IMR-90 (cell line): Measurements from ENCODE around the gene SERBP1. TPM values are rescaled to one million over a fixed set of nuclear protein-coding genes. Genes with fewer than 3 reads are reported as not detected.

Experiments
- ATAC-seq: fragments of 200-7000 bp; cut with Tn5 transposase; 2 replicates; pipeline ENCODE4 v1.9.1; 2020; ENCODE audit warnings: low read depth, mild to moderate bottlenecking, moderate library complexity
- BruUV-seq: library from RNA; stranded (reverse); fragments of 400-500 nt; replicated peaks from 2 replicates; lab custom pipeline; 2021; lab: Mats Ljungman, UMichigan
- CTCF ChIA-PET: fragments of 300-600 bp; formaldehyde crosslinking; extraction: SDS; loops from one replicate; lab custom pipeline; 2021; ENCODE audit warnings: antibody characterized with exemption; lab: Yijun Ruan, JAX
- POLR2A ChIA-PET: fragments of 300-600 bp; sonication (Branson Sonifier 250); formaldehyde crosslinking; loops from one replicate; lab custom pipeline; 2022; ENCODE audit warnings: antibody characterized with exemption; ENCODE audit not compliant: unreplicated experiment; lab: Charles Lee
- DNase-seq: peaks from one replicate; pipeline ENCODE4 v3.0.0; 2013
- H2AFZ ChIP-seq: replicated peaks from 2 replicates; pipeline ENCODE3; 2013; ENCODE audit warnings: low read length, mild to moderate bottlenecking; ENCODE audit not compliant: poor library complexity
- H2AK5ac ChIP-seq: 2 replicates; pipeline ENCODE4 v1.6.1; 2013; ENCODE audit warnings: low read depth, low read length, inconsistent platforms
- H2AK9ac ChIP-seq: replicated peaks from 2 replicates; pipeline ENCODE3; 2013; ENCODE audit warnings: mild to moderate bottlenecking, low read depth, low read length, moderate library complexity; ENCODE audit not compliant: poor library complexity
- H2BK120ac ChIP-seq: 2 replicates; pipeline ENCODE4 v1.6.1; 2013; ENCODE audit warnings: low read depth, low read length, inconsistent platforms
- H2BK15ac ChIP-seq: 3 replicates; pipeline ENCODE4 v1.6.1; 2013; ENCODE audit warnings: low read depth, low read length, inconsistent platforms
- H2BK20ac ChIP-seq: 2 replicates; pipeline ENCODE4 v1.6.1; 2013; ENCODE audit warnings: low read depth, mild to moderate bottlenecking, inconsistent platforms, low read length, moderate library complexity
- H2BK5ac ChIP-seq: 2 replicates; pipeline ENCODE4 v1.6.1; 2013; ENCODE audit warnings: mild to moderate bottlenecking, low read depth, low read length, inconsistent platforms; ENCODE audit not compliant: poor library complexity, severe bottlenecking
- H3K14ac ChIP-seq: replicated peaks from 2 replicates; pipeline ENCODE4 v1.6.1; 2013; ENCODE audit warnings: low read depth, low read length, inconsistent platforms
- H3K18ac ChIP-seq: 2 replicates; pipeline ENCODE4 v1.6.1; 2013; ENCODE audit warnings: low read depth, low read length, control low read depth
- H3K23ac ChIP-seq: 2 replicates; pipeline ENCODE4 v1.6.1; 2013; ENCODE audit warnings: low read depth, low read length, inconsistent platforms
- H3K27ac ChIP-seq: 2 replicates; pipeline ENCODE4 v1.5.1; 2013; ENCODE audit warnings: mild to moderate bottlenecking, control low read depth, low read length; ENCODE audit not compliant: insufficient read depth
- H3K27me3 ChIP-seq: 2 replicates; pipeline ENCODE4 v1.6.1; 2013; ENCODE audit warnings: low read length; ENCODE audit not compliant: control insufficient read depth, insufficient read depth
- H3K36me3 ChIP-seq: 2 replicates; pipeline ENCODE4 v1.6.1; 2013; ENCODE audit warnings: low read length, mixed read lengths; ENCODE audit not compliant: control insufficient read depth, insufficient read depth
- H3K4ac ChIP-seq: 2 replicates; pipeline ENCODE4 v1.6.1; 2013; ENCODE audit warnings: low read depth, low read length, inconsistent platforms
- H3K4me1 ChIP-seq: 2 replicates; pipeline ENCODE4 v1.6.1; 2013; ENCODE audit warnings: low read length, mixed read lengths; ENCODE audit not compliant: control insufficient read depth, insufficient read depth
- H3K4me2 ChIP-seq: 2 replicates; pipeline ENCODE4 v1.6.1; 2013; ENCODE audit warnings: low read depth, mild to moderate bottlenecking, control low read depth, low read length, moderate library complexity
- H3K4me3 ChIP-seq: 2 replicates; pipeline ENCODE4 v1.5.1; 2013; ENCODE audit warnings: low read depth, mild to moderate bottlenecking, control low read depth, low read length, moderate library complexity; ENCODE audit not compliant: insufficient read depth
- H3K56ac ChIP-seq: 2 replicates; pipeline ENCODE4 v1.6.1; 2013; ENCODE audit warnings: low read length, inconsistent platforms; ENCODE audit not compliant: insufficient read depth; ENCODE audit errors: extremely low read depth
- H3K79me1 ChIP-seq, 2 experiments: 2 replicates each; pipeline ENCODE4 v1.6.1; 2013; ENCODE audit warnings: low read length in 2 of 2, inconsistent platforms in 1 of 2, low read depth in 1 of 2
- H3K9ac ChIP-seq: 2 replicates; pipeline ENCODE4 v1.6.1; 2013; ENCODE audit warnings: low read depth, low read length, control low read depth
- H3K9me1 ChIP-seq: 2 replicates; pipeline ENCODE4 v1.6.1; 2013; ENCODE audit warnings: low read length, inconsistent platforms; ENCODE audit not compliant: insufficient read depth
- H3K9me3 ChIP-seq: 2 replicates; pipeline ENCODE4 v1.6.1; 2013; ENCODE audit warnings: low read length; ENCODE audit not compliant: control insufficient read depth, insufficient read depth
- H4K20me1 ChIP-seq: 2 replicates; pipeline ENCODE4 v1.6.1; 2013; ENCODE audit warnings: low read length, inconsistent platforms; ENCODE audit not compliant: insufficient read depth
- H4K5ac ChIP-seq: 2 replicates; pipeline ENCODE4 v1.6.1; 2013; ENCODE audit warnings: mild to moderate bottlenecking, low read depth, low read length, control low read depth
- H4K8ac ChIP-seq, 2 experiments: 2 replicates each; pipeline ENCODE4 v1.6.1; 2013; ENCODE audit warnings: low read depth in 2 of 2, low read length in 2 of 2, control low read depth in 1 of 2, inconsistent platforms in 1 of 2
- H4K91ac ChIP-seq: 2 replicates; pipeline ENCODE4 v1.6.1; 2013; ENCODE audit warnings: low read depth, low read length, inconsistent platforms; ENCODE audit not compliant: insufficient read depth
- BHLHE40 ChIP-seq: fragments of 150-350 bp; IDR thresholded peaks from 2 replicates; pipeline ENCODE4 v1.6.1; 2016; ENCODE audit warnings: mild to moderate bottlenecking, low read depth, low read length
- CEBPB ChIP-seq: IDR thresholded peaks from 2 replicates; pipeline ENCODE4 v1.6.1; 2012; ENCODE audit warnings: low read depth, low read length, improper control_type of control experiment
- CHD1 ChIP-seq: IDR thresholded peaks from 2 replicates; pipeline ENCODE4 v1.6.1; 2012; ENCODE audit warnings: low read depth, low read length, improper control_type of control experiment
- CTCF ChIP-seq: conservative IDR thresholded peaks from 2 replicates; pipeline ENCODE4 v1.5.1; 2012; ENCODE audit warnings: mild to moderate bottlenecking, low read depth, low read length, improper control_type of control experiment
- ELK1 ChIP-seq: fragments of 150-350 bp; IDR thresholded peaks from 2 replicates; pipeline ENCODE4 v1.6.1; 2016; ENCODE audit warnings: low read depth, mild to moderate bottlenecking, low read length, moderate library complexity, borderline replicate concordance
- FOS ChIP-seq: fragments of 150-350 bp; IDR thresholded peaks from 2 replicates; pipeline ENCODE4 v1.6.1; 2016; ENCODE audit warnings: low read depth, low read length
- MAFK ChIP-seq: IDR thresholded peaks from 2 replicates; pipeline ENCODE4 v1.6.1; 2012; ENCODE audit warnings: low read depth, low read length, improper control_type of control experiment
- MAZ ChIP-seq: IDR thresholded peaks from 2 replicates; pipeline ENCODE4 v1.6.1; 2012; ENCODE audit warnings: low read depth, mild to moderate bottlenecking, low read length, improper control_type of control experiment, moderate library complexity, borderline replicate concordance
- MXI1 ChIP-seq: IDR thresholded peaks from 2 replicates; pipeline ENCODE4 v1.6.1; 2012; ENCODE audit warnings: low read depth, mild to moderate bottlenecking, low read length, moderate library complexity, borderline replicate concordance
- NFE2L2 ChIP-seq: fragments of 150-350 bp; IDR thresholded peaks from 2 replicates; pipeline ENCODE4 v1.6.1; 2016; ENCODE audit warnings: low read depth, mild to moderate bottlenecking, low read length
- POLR2A ChIP-seq: IDR thresholded peaks from 2 replicates; pipeline ENCODE4 v1.6.1; 2012; ENCODE audit warnings: mild to moderate bottlenecking, low read depth, low read length
- RAD21 ChIP-seq: IDR thresholded peaks from 2 replicates; pipeline ENCODE4 v1.6.1; 2012; ENCODE audit warnings: low read length, improper control_type of control experiment
- RCOR1 ChIP-seq: IDR thresholded peaks from 2 replicates; pipeline ENCODE4 v1.6.1; 2012; ENCODE audit warnings: mild to moderate bottlenecking, low read length, improper control_type of control experiment; ENCODE audit not compliant: insufficient replicate concordance
- RFX5 ChIP-seq: IDR thresholded peaks from 2 replicates; pipeline ENCODE4 v1.8.0; 2012; ENCODE audit warnings: low read depth, mild to moderate bottlenecking, low read length, moderate library complexity
- SMC3 ChIP-seq: fragments of 150-350 bp; IDR thresholded peaks from 2 replicates; pipeline ENCODE4 v1.6.1; 2016; ENCODE audit warnings: low read depth, mild to moderate bottlenecking, antibody characterized with exemption, low read length, moderate library complexity
- USF2 ChIP-seq: fragments of 150-350 bp; IDR thresholded peaks from 2 replicates; pipeline ENCODE4 v1.6.1; 2017; ENCODE audit warnings: mild to moderate bottlenecking, antibody characterized with exemption, low read length, low read depth
- WGBS, 2 experiments: methylation state at CpG; one replicate each; pipeline versions ENCODE4 v1.1.5 to v1.1.7; 2013; ENCODE audit warnings: missing lambda C conversion rate in 2 of 2; ENCODE audit not compliant: insufficient read length in 1 of 2; ENCODE audit errors: extremely low coverage in 2 of 2; 5-methylcytosine and 5-hydroxymethylcytosine counted together
- dilution Hi-C: fragments of 300-500 bp; cut with HindIII; formaldehyde crosslinking; loops from one replicate; pipeline ENCODE4 v1.14.3; 2018; ENCODE audit warnings: low sequenced_read_pairs; ENCODE audit not compliant: unreplicated experiment
- in situ Hi-C: fragments of 300-500 bp; cut with MboI; formaldehyde crosslinking; loops from 3 replicates; pipeline ENCODE4 v1.14.3; 2019; ENCODE audit warnings: low sequenced_read_pairs, inconsistent platforms, mixed read lengths
- intact Hi-C: fragments of 100-400 bp; cut with micrococcal nuclease; formaldehyde crosslinking; loops from 2 replicates; pipeline ENCODE4 v1.10.0; 2022
- polyA plus RNA-seq, 3 experiments: library from polyadenylated mRNA; depleted of rRNA; stranded (reverse); fragments of >200 nt; gene quantifications; 2 replicates each; pipeline ENCODE4 v1.2.3, GENCODE V29; 2012; ENCODE audit warnings: low replicate concordance in 1 of 3
- total RNA-seq: library from RNA; depleted of rRNA; stranded (reverse); fragments of >200 nt; gene quantifications from 2 replicates; pipeline ENCODE4 v1.2.3, GENCODE V29; 2012

The SERBP1 gene
- total and polyA plus RNA-seq, 2 of the 4 experiments (the other 2 are of a cell fraction): 94.1 to 153 TPM

- H3K4ac ChIP-seq: no peak overlapping the region
- no peak overlapping the region for H2BK20ac ChIP-seq
- H3K4me3 ChIP-seq: no peak overlapping the region
- TF ChIP-seq CTCF (no peak), RFX5 (no peak), MAZ (no peak), USF2 (no peak), RAD21 (no peak), POLR2A (no peak), ELK1 (no peak), BHLHE40 (no peak), NFE2L2 (no peak), FOS (no peak), MXI1 (no peak), CEBPB (no peak), MAFK (no peak), RCOR1 (no peak), CHD1 (no peak), SMC3 (no peak)
- no peak overlapping the region for H2BK15ac ChIP-seq
- no peaks in the 10 kb centered on the region for H3K9me1 ChIP-seq
- H3K4me1 ChIP-seq: no peaks in the 10 kb centered on the region; the same call in 1 of the 2 replicates
- H3K79me1 ChIP-seq: no peaks in the 10 kb centered on the region
- ChIA-PET CTCF (no interaction called here), POLR2A (interaction anchor here (0.6 kb wide), 1 partner anchor 445 kb away, joined by 3 read pairs; no protein-coding TSS in a partner anchor)
- BruUV-seq: no TSS peak
- H4K5ac ChIP-seq: no peak overlapping the region
- DNase-seq: no peak
- 56% methylated on average over 3 of the region's 5 CpGs; no CpG with 5 or more reads in 1 of the 2 experiments for WGBS, 2 experiments
- no peak overlapping the region for H4K91ac ChIP-seq
- H3K27ac ChIP-seq: no peak overlapping the region
- intact Hi-C loops (no loop called here), in situ Hi-C loops (no loop called here), dilution Hi-C loops (no loop called here)
- no peak overlapping the region for H2BK120ac ChIP-seq
- no peaks in the 10 kb centered on the region for H3K36me3 ChIP-seq
- H3K27me3 ChIP-seq: peaks cover 28% of the 10 kb centered on the region
- H2AK9ac ChIP-seq: no peak overlapping the region
- no peak overlapping the region for H2AK5ac ChIP-seq
- no peak overlapping the region for H2AFZ ChIP-seq
- no peak overlapping the region for H4K8ac ChIP-seq
- no peak overlapping the region for H3K4me2 ChIP-seq
- no peaks in the 10 kb centered on the region for H4K20me1 ChIP-seq
- H3K23ac ChIP-seq: no peak overlapping the region
- H3K9me3 ChIP-seq: no peaks in the 10 kb centered on the region
- no peak for ATAC-seq
- no peak overlapping the region for H2BK5ac ChIP-seq
- no peak overlapping the region for H3K9ac ChIP-seq
- H3K56ac ChIP-seq: no peak overlapping the region
- no peak overlapping the region for H3K18ac ChIP-seq
- no peak overlapping the region for H3K14ac ChIP-seq
Observed at GRCh38 chr1:67464746-67465145, 34.5 kb upstream of the SERBP1 start.
